Measurements from ENCODE around the gene CCDC78.

DNA sequence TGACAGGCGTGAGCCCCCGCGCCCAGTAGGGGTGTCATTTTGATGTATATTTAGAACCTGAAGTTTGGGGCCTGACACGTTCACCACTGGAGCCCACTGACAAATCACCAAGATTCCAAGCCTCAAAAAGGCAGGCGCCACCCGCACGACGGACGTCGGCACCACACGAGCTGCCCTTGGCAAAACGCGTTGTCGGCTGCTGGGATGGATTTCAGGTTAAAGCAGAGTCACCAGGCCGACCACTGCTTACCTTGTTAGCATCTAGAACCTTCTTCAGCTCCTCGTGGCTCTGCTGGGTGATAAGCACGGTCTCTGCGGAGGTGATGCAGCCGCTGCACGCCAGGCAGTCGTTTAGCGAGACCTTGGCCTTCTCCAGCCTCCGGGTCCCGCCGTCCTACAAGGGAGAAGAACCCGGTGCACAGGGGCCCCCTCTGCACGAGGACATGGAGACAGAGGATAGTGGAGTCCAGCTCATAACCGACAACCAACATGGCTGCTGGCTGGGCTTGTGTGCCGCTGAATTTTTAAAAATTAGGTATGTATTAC lies 10.8 kb upstream of the CCDC78 start:
- TF ChIP-seq HDGF (IDR thresholded peaks at IDR 0.05; ENCODE audit: borderline replicate concordance) (no peak), FOXM1 (IDR thresholded peaks at IDR 0.05; ENCODE audit: borderline replicate concordance) (no peak)

Data from HEK293T (cell line).